ENCODE data around the gene FBXL13.

The FBXL13 gene

DNA sequence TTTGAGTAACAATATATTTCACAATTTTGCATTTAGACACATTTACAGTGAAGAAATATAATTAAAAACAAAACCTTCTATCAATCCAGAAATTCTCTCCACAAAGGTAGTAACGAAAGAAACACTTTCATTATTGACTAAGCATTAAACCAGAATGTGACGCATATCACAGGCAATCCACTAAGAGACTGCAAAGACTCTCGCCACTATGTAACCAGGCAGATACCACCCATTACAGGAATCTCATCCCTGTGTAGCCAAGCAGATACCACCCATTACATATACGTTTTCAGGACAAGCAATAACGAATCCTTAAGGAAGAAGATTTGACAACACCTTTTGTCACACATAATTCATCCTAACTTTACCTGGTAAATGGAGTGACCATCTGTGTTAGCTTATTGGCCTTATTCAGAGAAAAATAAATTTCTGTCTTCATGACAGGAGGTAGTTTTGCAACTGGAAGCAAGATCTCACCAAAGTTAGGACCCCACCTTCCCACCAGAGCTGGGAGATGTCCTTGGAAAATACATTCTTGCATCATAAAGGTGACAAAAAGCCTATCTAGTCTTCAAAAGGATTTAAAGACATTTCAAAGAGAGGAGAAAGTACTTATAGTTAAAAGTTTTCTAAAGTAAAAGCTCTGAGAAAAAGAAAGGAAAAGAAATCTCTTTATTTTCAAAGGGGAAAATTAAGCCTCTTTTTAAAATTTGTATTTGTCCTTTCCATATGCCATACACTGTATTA lies 131.0 kb downstream of the FBXL13 start:
- Histone ChIP-seq H3K27me3 (ENCODE audit: insufficient read depth, low read length) (no peaks in the 10 kb centered on the region), H3K9me3 (ENCODE audit: low read length) (no peaks in the 10 kb centered on the region), H2AFZ (ENCODE audit: low read length) (no peak overlapping the region), H3K4me1 (ENCODE audit: insufficient read depth, low read length, severe bottlenecking) (no peaks in the 10 kb centered on the region), H3K9ac (ENCODE audit: low read length) (no peak overlapping the region), H3K4me2 (ENCODE audit: low read length) (no peak overlapping the region), H4K20me1 (ENCODE audit: insufficient read depth, low read length) (no peaks in the 10 kb centered on the region), H3K9me2 (ENCODE audit: low read depth, low read length) (no peaks in the 10 kb centered on the region), H3K4me3 (ENCODE audit: low read depth, low read length, poor library complexity, severe bottlenecking) (no peak overlapping the region), H3K27ac (ENCODE audit: low read depth, low read length, poor library complexity, severe bottlenecking) (no peak overlapping the region), H3F3A (ENCODE audit: insufficient read depth, low read length) (no peaks in the 10 kb centered on the region), H3K36me3 (ENCODE audit: insufficient read depth, low read length) (no peaks in the 10 kb centered on the region), H3K79me2 (ENCODE audit: insufficient read depth, low read length) (no peaks in the 10 kb centered on the region)
- TF ChIP-seq CTCF (IDR thresholded peaks at IDR 0.05; ENCODE audit: low read length) (no peak), EZH2 (IDR thresholded peaks at IDR 0.05; ENCODE audit: borderline replicate concordance, low read length) (no peak)

- H2AFZ ChIP-seq (ENCODE audit: low read length) = no peak overlapping the region
- no peaks in the 10 kb centered on the region for H3K36me3 ChIP-seq (ENCODE audit: insufficient read depth, low read length)
- H3K4me3 ChIP-seq (ENCODE audit: low read depth, low read length, poor library complexity, severe bottlenecking) = no peak overlapping the region
- no peaks in the 10 kb centered on the region for H3K27me3 ChIP-seq (ENCODE audit: insufficient read depth, low read length)
- no peaks in the 10 kb centered on the region for H3K9me2 ChIP-seq (ENCODE audit: low read depth, low read length)
- no peak overlapping the region for H3K4me2 ChIP-seq (ENCODE audit: low read length)
- no peaks in the 10 kb centered on the region for H3K4me1 ChIP-seq (ENCODE audit: insufficient read depth, low read length, severe bottlenecking)
- no peaks in the 10 kb centered on the region for H3K9me3 ChIP-seq (ENCODE audit: low read length)
- no peak overlapping the region for H3K9ac ChIP-seq (ENCODE audit: low read length)
- no peaks in the 10 kb centered on the region for H3K79me2 ChIP-seq (ENCODE audit: insufficient read depth, low read length)
- no peaks in the 10 kb centered on the region for H4K20me1 ChIP-seq (ENCODE audit: insufficient read depth, low read length)
- TF ChIP-seq EZH2 (IDR thresholded peaks at IDR 0.05; ENCODE audit: borderline replicate concordance, low read length) = no peak
- H3K27ac ChIP-seq (ENCODE audit: low read depth, low read length, poor library complexity, severe bottlenecking) = no peak overlapping the region
- H3F3A ChIP-seq (ENCODE audit: insufficient read depth, low read length) = no peaks in the 10 kb centered on the region
Observed at GRCh38 chr7:102942868-102943267, 131.7 kb downstream of the FBXL13 start.

- Histone ChIP-seq H3K9ac (ENCODE audit: low read length) (no peak overlapping the region), H3K9me2 (ENCODE audit: low read depth, low read length) (no peaks in the 10 kb centered on the region), H3K9me3 (ENCODE audit: low read length) (no peaks in the 10 kb centered on the region), H3F3A (ENCODE audit: insufficient read depth, low read length) (no peaks in the 10 kb centered on the region), H3K79me2 (ENCODE audit: insufficient read depth, low read length) (no peaks in the 10 kb centered on the region), H3K4me3 (ENCODE audit: low read depth, low read length, poor library complexity, severe bottlenecking) (no peak overlapping the region), H2AFZ (ENCODE audit: low read length) (0 out of 2 replicates have a peak overlapping the region, but pooled peaks have one; percentile 32), H3K4me2 (ENCODE audit: low read length) (no peak overlapping the region), H3K4me1 (ENCODE audit: insufficient read depth, low read length, severe bottlenecking) (no peaks in the 10 kb centered on the region), H4K20me1 (ENCODE audit: insufficient read depth, low read length) (no peaks in the 10 kb centered on the region), H3K36me3 (ENCODE audit: insufficient read depth, low read length) (no peaks in the 10 kb centered on the region), H3K27ac (ENCODE audit: low read depth, low read length, poor library complexity, severe bottlenecking) (no peak overlapping the region), H3K27me3 (ENCODE audit: insufficient read depth, low read length) (no peaks in the 10 kb centered on the region)
- no peak for TF ChIP-seq CTCF (IDR thresholded peaks at IDR 0.05; ENCODE audit: low read length)
- no peak for TF ChIP-seq EZH2 (IDR thresholded peaks at IDR 0.05; ENCODE audit: borderline replicate concordance, low read length)
Observed at GRCh38 chr7:102942181-102942866, 132.3 kb downstream of the FBXL13 start.
